K562 (cell line): Measurements from ENCODE around the gene NMNAT1. TPM values are rescaled to one million over a fixed set of nuclear protein-coding genes. Genes with fewer than 3 reads are reported as not detected.

Experiments used
- ATAC-seq: fragments of 200-7000 bp; cut with Tn5 transposase; 3 replicates; pipeline ENCODE4 v1.9.1; 2020; ENCODE audit warnings: moderate library complexity
- BruUV-seq: library from RNA; stranded (reverse); fragments of 400-500 nt; replicated peaks from 2 replicates; lab custom pipeline; 2021; lab: Mats Ljungman, UMichigan
- CTCF ChIA-PET: fragments of 300-600 bp; formaldehyde crosslinking; extraction: SDS; loops from one replicate; lab custom pipeline; 2021; ENCODE audit warnings: low intra/inter-chr PET ratio; lab: Yijun Ruan, JAX
- POLR2A ChIA-PET: fragments of 300-600, 350-650 bp; sonication (Branson Sonifier 250); formaldehyde crosslinking; extraction: SDS; loops from one replicate; lab custom pipeline; 2021; ENCODE audit warnings: antibody characterized with exemption, inconsistent platforms; lab: Yijun Ruan, JAX
- DNase-seq, 4 experiments: peaks; one replicate each; pipeline versions ENCODE4 v3.0.0 to v3.0.0-alpha.2; 2011 to 2018; ENCODE audit warnings: low spot score in 3 of 4, mixed read lengths in 3 of 4; ENCODE audit errors: extremely low read depth in 1 of 4
- FAIRE-seq: peaks from 2 replicates; lab custom pipeline; 2011; peaks lifted over from hg19 to GRCh38; lab: Jason Lieb, UNC
- H2AFZ ChIP-seq: 2 replicates; pipeline ENCODE4 v1.6.0; 2011; ENCODE audit warnings: low read depth, low read length, control low read depth, inconsistent platforms
- H3K27ac ChIP-seq: fragments of 200-600 bp; 3 replicates; pipeline ENCODE4 v1.8.0; 2011; ENCODE audit warnings: low read depth, mild to moderate bottlenecking, control low read depth, inconsistent platforms, low read length, moderate library complexity, mixed read lengths; ENCODE audit errors: extremely low read depth
- H3K27me3 ChIP-seq, 2 experiments: fragments of 300-600 bp in 1 of 2; 2 replicates in 1 of 2; 3 replicates in 1 of 2; pipeline versions ENCODE4 v1.6.0 to v1.8.0; 2011; ENCODE audit warnings: inconsistent platforms in 2 of 2, low read length in 2 of 2, mild to moderate bottlenecking in 1 of 2, mixed read lengths in 1 of 2, moderate library complexity in 1 of 2; ENCODE audit not compliant: control insufficient read depth in 2 of 2, insufficient read depth in 2 of 2
- H3K36me3 ChIP-seq: fragments of 300-600 bp; 3 replicates; pipeline ENCODE4 v1.8.0; 2011; ENCODE audit warnings: mild to moderate bottlenecking, low read length, inconsistent platforms; ENCODE audit not compliant: control insufficient read depth, insufficient read depth
- H3K4me1 ChIP-seq, 2 experiments: fragments of 200-600 bp in 1 of 2; replicated peaks in 1 of 2; 2 replicates in 1 of 2; 3 replicates in 1 of 2; pipeline versions ENCODE4 v1.5.1 to v1.8.0; 2011; ENCODE audit warnings: inconsistent platforms in 2 of 2, low read length in 2 of 2, mild to moderate bottlenecking in 1 of 2, mixed read lengths in 1 of 2, moderate library complexity in 1 of 2; ENCODE audit not compliant: control insufficient read depth in 2 of 2, insufficient read depth in 2 of 2
- H3K4me2 ChIP-seq: 2 replicates; pipeline ENCODE4 v1.6.1; 2011; ENCODE audit warnings: low read length, control low read depth, inconsistent platforms, mixed read lengths; ENCODE audit not compliant: insufficient read depth
- H3K4me3 ChIP-seq: fragments of 200-600 bp; sonication (generic), shearing (Covaris generic); 2 replicates; pipeline ENCODE4 v1.5.1; 2016; ENCODE audit warnings: control low read depth, inconsistent platforms
- H3K79me2 ChIP-seq: fragments of 200-600 bp; 3 replicates; pipeline ENCODE4 v1.8.0; 2011; ENCODE audit warnings: low read length, inconsistent platforms; ENCODE audit not compliant: control insufficient read depth, insufficient read depth
- H3K9ac ChIP-seq, 2 experiments: 2 replicates each; pipeline versions ENCODE4 v1.6.0 to v1.6.1; 2011; ENCODE audit warnings: low read depth in 2 of 2, low read length in 2 of 2, control low read depth in 1 of 2, inconsistent platforms in 1 of 2, mild to moderate bottlenecking in 1 of 2, mixed read lengths in 1 of 2; ENCODE audit not compliant: insufficient read depth in 1 of 2
- H3K9me1 ChIP-seq: one replicate; pipeline ENCODE4 v1.6.0; 2011; ENCODE audit warnings: inconsistent platforms, mild to moderate bottlenecking, low read length, moderate library complexity; ENCODE audit not compliant: control insufficient read depth, insufficient read depth
- H3K9me3 ChIP-seq: replicated peaks from 2 replicates; pipeline ENCODE4 v1.5.1; 2011; ENCODE audit warnings: low read depth, low read length, inconsistent platforms; ENCODE audit not compliant: control insufficient read depth, insufficient read depth
- H4K20me1 ChIP-seq: replicated peaks from 2 replicates; pipeline ENCODE4 v1.6.1; 2011; ENCODE audit warnings: low read length, inconsistent platforms, mixed read lengths; ENCODE audit not compliant: control insufficient read depth, insufficient read depth
- CREB3 ChIP-seq: fragments of 450-650 bp; conservative IDR thresholded peaks from 2 replicates; pipeline ENCODE4 v1.6.1; 2016; ENCODE audit warnings: missing genetic modification characterization, low read depth, mild to moderate bottlenecking, missing compliant biosample characterization, moderate library complexity
- CREBBP ChIP-seq: IDR thresholded peaks from one replicate; pipeline ENCODE4 v1.6.1; 2012; ENCODE audit warnings: low read depth, mild to moderate bottlenecking, control low read depth, inconsistent platforms, low read length
- CXXC5 ChIP-seq: fragments of 250-450 bp; sonication (Bioruptor Pico); IDR thresholded peaks from 2 replicates; pipeline ENCODE4 v1.8.0; 2022; ENCODE audit warnings: inconsistent platforms, mild to moderate bottlenecking, moderate library complexity
- HEY1 ChIP-seq: fragments of 250-450 bp; sonication (Bioruptor Pico); IDR thresholded peaks from 2 replicates; pipeline ENCODE4 v1.5.0; 2020; ENCODE audit warnings: mild to moderate bottlenecking, moderate library complexity, borderline replicate concordance
- HNRNPUL1 ChIP-seq: fragments of 200-400 bp; formaldehyde crosslinking; IDR thresholded peaks from 2 replicates; pipeline ENCODE4 v1.6.1; 2017; ENCODE audit warnings: low read length
- NELFE ChIP-seq: IDR thresholded peaks from 2 replicates; pipeline ENCODE4 v1.6.1; 2011; ENCODE audit warnings: mild to moderate bottlenecking; ENCODE audit not compliant: insufficient read depth, insufficient read length
- UBTF ChIP-seq, 2 experiments: IDR thresholded peaks; 2 replicates each; pipeline ENCODE4 v1.6.1; 2012; ENCODE audit warnings: improper control_type of control experiment in 2 of 2, low read depth in 2 of 2, low read length in 2 of 2, borderline replicate concordance in 1 of 2
- USF1 ChIP-seq: sonication (generic); formaldehyde crosslinking; IDR thresholded peaks from 2 replicates; pipeline ENCODE4 v1.9.0; 2022; ENCODE audit warnings: mild to moderate bottlenecking, missing genetic modification reagents
- ZBTB26 ChIP-seq: fragments of 450-650 bp; formaldehyde crosslinking; IDR thresholded peaks from 2 replicates; pipeline ENCODE4 v1.4.0; 2022; ENCODE audit warnings: missing genetic modification characterization
- ZFP1 ChIP-seq: fragments of 450-650 bp; formaldehyde crosslinking; IDR thresholded peaks from 2 replicates; pipeline ENCODE4 v1.4.0; 2020; ENCODE audit warnings: mild to moderate bottlenecking, mixed read lengths
- ZNF77 ChIP-seq: fragments of 250-450 bp; sonication (Bioruptor Pico); IDR thresholded peaks from 2 replicates; pipeline ENCODE4 v1.5.0; 2020
- WGBS: fragments of 100-300 bp; shearing (Covaris generic); methylation state at CpG from one replicate; pipeline ENCODE4 v1.1.6; 2016; ENCODE audit warnings: low coverage, mixed read lengths; ENCODE audit not compliant: insufficient coverage; ENCODE audit errors: missing lambda C conversion rate; 5-methylcytosine and 5-hydroxymethylcytosine counted together
- in situ Hi-C: fragments of 300-500 bp; cut with MboI; formaldehyde crosslinking; loops from 4 replicates; pipeline ENCODE4 v1.15.0; 2018; ENCODE audit warnings: inconsistent platforms, mixed read lengths
- intact Hi-C: fragments of 100-400 bp; cut with micrococcal nuclease; formaldehyde crosslinking; loops from 2 replicates; pipeline ENCODE4 v1.14.2; 2022
- polyA plus RNA-seq, 8 experiments: library from polyadenylated mRNA; depleted of rRNA in 4 of 8; stranded (reverse) in 5 of 8; unstranded in 3 of 8; fragments of >200 nt; fragmentation: Nextera tagmentation in 2 of 8; fragmentation: Illumina TruSeq in 1 of 8; extraction: Ambion mirVana in 2 of 8; extraction: Trizol in 1 of 8; gene quantifications; 2 replicates each; pipeline versions ENCODE4 v1.2.1 to v1.2.3, GENCODE V29; 2011 to 2014; ENCODE audit warnings: inconsistent platforms in 1 of 8, missing spikeins in 1 of 8
- total RNA-seq, 7 experiments: library from RNA; depleted of rRNA in 6 of 7; stranded (reverse); fragments of >200 nt in 6 of 7; fragmentation: Illumina TruSeq in 2 of 7; extraction: Trizol in 2 of 7; gene quantifications; 2 replicates each; pipeline versions ENCODE4 v1.2.1 to v1.2.3, GENCODE V29; 2011 to 2021; ENCODE audit warnings: low replicate concordance in 1 of 7
- TF ChIP-seq, protein P1 (sequence below): fragments of 450-650 bp; formaldehyde crosslinking; IDR thresholded peaks from 2 replicates; pipeline ENCODE4 v1.4.0; 2022; ENCODE audit warnings: missing genetic modification characterization

The NMNAT1 gene
- total and polyA plus RNA-seq, 9 of the 15 experiments (the other 6 are each of a cell fraction or from before 2014, with no cell fraction given), result 5.1 to 14.6 (median 12.1) TPM

DNA sequence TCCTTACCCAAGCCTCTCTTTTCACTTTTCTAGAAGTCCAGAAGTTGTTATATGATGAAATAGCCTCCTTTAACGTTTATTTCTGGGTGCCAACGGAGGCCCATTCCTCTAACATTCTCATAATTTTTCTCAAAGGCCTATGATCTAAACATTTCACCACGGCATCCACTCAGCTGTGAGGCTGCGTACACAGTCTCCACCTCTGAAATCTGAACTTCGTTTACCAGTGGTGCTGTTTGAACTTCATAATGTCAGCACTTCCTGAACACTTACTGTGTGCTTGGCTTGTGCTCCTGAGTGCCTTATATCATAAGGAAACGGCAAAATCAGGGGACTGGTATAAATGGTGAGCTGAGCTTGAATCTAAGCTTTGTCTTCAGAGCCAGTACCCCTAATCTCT lies 41.7 kb downstream of the NMNAT1 start:
- peaks cover 11% of the 10 kb centered on the region; the same call in 2 of the 3 replicates for H3K36me3 ChIP-seq
- no peaks in the 10 kb centered on the region for H3K79me2 ChIP-seq
- H3K27ac ChIP-seq, result no peak overlapping the region
- FAIRE-seq (no peak), ATAC-seq (no peak), DNase-seq (no peak)
- no TSS peak for BruUV-seq
- no peaks in the 10 kb centered on the region for H3K4me1 ChIP-seq
- no peaks in the 10 kb centered on the region for H3K9me3 ChIP-seq
- H4K20me1 ChIP-seq, result no peaks in the 10 kb centered on the region
- in situ Hi-C loops, result no loop called here
- intact Hi-C loops, result no loop called here
- H3K27me3 ChIP-seq, result peaks cover 0 to 6% of the 10 kb centered on the region in 2 experiments; a peak in 1 of 5 replicates
- H3K4me2 ChIP-seq, result no peak overlapping the region
- H3K9ac ChIP-seq, result no peak overlapping the region
- H3K9me1 ChIP-seq, result no peaks in the 10 kb centered on the region
- TF ChIP-seq NELFE, result no peak
- no peak for TF ChIP-seq CXXC5 (CRISPR knock-in tag)
- no peak for TF ChIP-seq HNRNPUL1
- no peak for TF ChIP-seq CREBBP
- no peak for TF ChIP-seq UBTF (IDR thresholded peaks at IDR 0.05; ENCODE audit: borderline replicate concordance in 1 of 2, low read depth in 2 of 2, low read length in 2 of 2)
- no peak for TF ChIP-seq USF1
- TF ChIP-seq ZFP1 (CRISPR knock-in tag), result no peak
- no peak for TF ChIP-seq HEY1 (CRISPR knock-in tag)
- TF ChIP-seq, protein P1, sequence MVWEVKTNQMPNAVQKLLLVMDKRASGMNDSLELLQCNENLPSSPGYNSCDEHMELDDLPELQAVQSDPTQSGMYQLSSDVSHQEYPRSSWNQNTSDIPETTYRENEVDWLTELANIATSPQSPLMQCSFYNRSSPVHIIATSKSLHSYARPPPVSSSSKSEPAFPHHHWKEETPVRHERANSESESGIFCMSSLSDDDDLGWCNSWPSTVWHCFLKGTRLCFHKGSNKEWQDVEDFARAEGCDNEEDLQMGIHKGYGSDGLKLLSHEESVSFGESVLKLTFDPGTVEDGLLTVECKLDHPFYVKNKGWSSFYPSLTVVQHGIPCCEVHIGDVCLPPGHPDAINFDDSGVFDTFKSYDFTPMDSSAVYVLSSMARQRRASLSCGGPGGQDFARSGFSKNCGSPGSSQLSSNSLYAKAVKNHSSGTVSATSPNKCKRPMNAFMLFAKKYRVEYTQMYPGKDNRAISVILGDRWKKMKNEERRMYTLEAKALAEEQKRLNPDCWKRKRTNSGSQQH (CRISPR knock-in tag), result no peak
- no peak for TF ChIP-seq CREB3 (tag)
- TF ChIP-seq ZBTB26, result no peak
- no peak for TF ChIP-seq ZNF77 (CRISPR knock-in tag)
- CTCF ChIA-PET, result no interaction called here
- no peak overlapping the region for H2AFZ ChIP-seq
- no peak overlapping the region for H3K4me3 ChIP-seq
- POLR2A ChIA-PET, result interaction anchor here (1.1 kb wide), 1 partner anchor 15 kb away, joined by 3 read pairs; no protein-coding TSS in a partner anchor
- 27% methylated on average over 6 of the region's 6 CpGs for WGBS
